Activated CD4-positive, alpha-beta memory T cell treated with anti-CD3 and anti-CD28 coated beads for 36 hours (primary cell): ENCODE results near the gene NELFA. TPM values are rescaled to one million over a fixed set of nuclear protein-coding genes. Genes with fewer than 3 reads are reported as not detected.
"Not testable (repeated sequence)": the region's sequence is repeated elsewhere in the genome, so short reads cannot be mapped to it uniquely, and the experiment has no call there.

Experiments used
- CTCF ChIA-PET: fragments of 350-600 bp; sonication (Branson Sonifier 250); formaldehyde crosslinking; loops from one replicate; lab custom pipeline; 2021; ENCODE audit warnings: antibody characterized with exemption, inconsistent platforms; lab: Charles Lee
- POLR2A ChIA-PET: fragments of 350-600 bp; sonication (Branson Sonifier 250); formaldehyde crosslinking; loops from one replicate; lab custom pipeline; 2021; ENCODE audit warnings: antibody characterized with exemption; lab: Charles Lee
- DNase-seq: peaks from one replicate; pipeline ENCODE4 v3.0.0-alpha.2; 2020
- H3K27ac Mint-ChIP-seq: one replicate; pipeline ENCODE4 v1.8.0; 2021; ENCODE audit warnings: mixed read lengths
- H3K27me3 Mint-ChIP-seq: one replicate; pipeline ENCODE4 v1.8.0; 2021; ENCODE audit warnings: mixed read lengths
- H3K36me3 Mint-ChIP-seq: one replicate; pipeline ENCODE4 v1.8.0; 2021; ENCODE audit warnings: mixed read lengths
- H3K4me1 Mint-ChIP-seq: one replicate; pipeline ENCODE4 v1.8.0; 2021; ENCODE audit warnings: low read depth, mixed read lengths
- H3K4me3 Mint-ChIP-seq: one replicate; pipeline ENCODE4 v1.8.0; 2021; ENCODE audit warnings: mild to moderate bottlenecking, mixed read lengths
- H3K9me3 Mint-ChIP-seq: one replicate; pipeline ENCODE4 v1.8.0; 2021; ENCODE audit warnings: mixed read lengths
- intact Hi-C: fragments of 100-400 bp; cut with micrococcal nuclease; formaldehyde crosslinking; loops from one replicate; pipeline ENCODE4 v1.15.1; 2023
- total RNA-seq, 2 experiments: library from RNA; stranded (reverse); gene quantifications; one replicate each; pipeline ENCODE4 v1.2.3, GENCODE V29; 2021

The NELFA gene
- total RNA-seq, 2 experiments from 2014 or later: 39.5 to 41.5 TPM

- H3K9me3 Mint-ChIP-seq, H3K36me3 Mint-ChIP-seq, intact Hi-C loops, H3K27ac Mint-ChIP-seq, H3K4me3 Mint-ChIP-seq, DNase-seq, POLR2A ChIA-PET, CTCF ChIA-PET, H3K4me1 Mint-ChIP-seq: not testable (repeated sequence)
- peaks cover 26% of the 10 kb centered on the region for H3K27me3 Mint-ChIP-seq
Measured at GRCh38 chr4:2027120-2027519, 18.3 kb upstream of the NELFA start.

GRCh38 chr4:2025817-2026216 is 17.0 kb upstream of the NELFA start:
- Mint-ChIP-seq H3K4me3 (no peak overlapping the region), H3K4me1 (no peaks in the 10 kb centered on the region), H3K9me3 (peaks cover 7% of the 10 kb centered on the region), H3K27ac (no peak overlapping the region), H3K27me3 (peaks cover 31% of the 10 kb centered on the region), H3K36me3 (no peaks in the 10 kb centered on the region)
- intact Hi-C loops: no loop called here
- no peak for DNase-seq
- CTCF ChIA-PET: no interaction called here
- POLR2A ChIA-PET: no interaction called here

GRCh38 chr4:2024683-2025082 is 15.9 kb upstream of the NELFA start:
- POLR2A ChIA-PET: no interaction called here
- DNase-seq: no peak
- Mint-ChIP-seq H3K9me3 (peaks cover 7% of the 10 kb centered on the region), H3K4me3 (no peak overlapping the region), H3K27me3 (peaks cover 28% of the 10 kb centered on the region), H3K27ac (no peak overlapping the region), H3K36me3 (no peaks in the 10 kb centered on the region), H3K4me1 (no peaks in the 10 kb centered on the region)
- CTCF ChIA-PET: no interaction called here
- intact Hi-C loops: no loop called here

GRCh38 chr4:2021358-2022018 is 12.7 kb upstream of the NELFA start:
- intact Hi-C loops, CTCF ChIA-PET, H3K4me3 Mint-ChIP-seq, POLR2A ChIA-PET, H3K36me3 Mint-ChIP-seq, DNase-seq, H3K27ac Mint-ChIP-seq, H3K9me3 Mint-ChIP-seq, H3K4me1 Mint-ChIP-seq: not testable (repeated sequence)
- H3K27me3 Mint-ChIP-seq: peaks cover 31% of the 10 kb centered on the region

- POLR2A ChIA-PET: no interaction called here
- no peaks in the 10 kb centered on the region for H3K36me3 Mint-ChIP-seq
- H3K27ac Mint-ChIP-seq: no peak overlapping the region
- no peak overlapping the region for H3K4me3 Mint-ChIP-seq
- peaks cover 6% of the 10 kb centered on the region for H3K4me1 Mint-ChIP-seq
- DNase-seq: no peak
- intact Hi-C loops: no loop called here
- H3K27me3 Mint-ChIP-seq: peaks cover 4% of the 10 kb centered on the region
- no peaks in the 10 kb centered on the region for H3K9me3 Mint-ChIP-seq
- CTCF ChIA-PET: no interaction called here
Measured at GRCh38 chr4:2015008-2015407, 6.2 kb upstream of the NELFA start.

- ChIA-PET POLR2A (no interaction called here), CTCF (no interaction called here)
- H3K4me1 Mint-ChIP-seq: peaks cover 20% of the 10 kb centered on the region
- no peaks in the 10 kb centered on the region for H3K9me3 Mint-ChIP-seq
- H3K27ac Mint-ChIP-seq: no peak overlapping the region
- DNase-seq: no peak
- H3K27me3 Mint-ChIP-seq: no peaks in the 10 kb centered on the region
- intact Hi-C loops: no loop called here
- peaks cover 9% of the 10 kb centered on the region for H3K36me3 Mint-ChIP-seq
- H3K4me3 Mint-ChIP-seq: no peak overlapping the region
Measured at GRCh38 chr4:2011583-2011982, 2.8 kb upstream of the NELFA start.

GRCh38 chr4:2009651-2010233 is 968 bp upstream of the NELFA start:
- intact Hi-C loops: loop anchor here (1.0 to 10.0 kb wide), 3 partner anchors 137 to 405 kb away; partner anchors contain the start of genes CFAP99, HAUS3, NSD2 and POLN
- Mint-ChIP-seq H3K9me3 (no peaks in the 10 kb centered on the region), H3K4me1 (peaks cover 29% of the 10 kb centered on the region), H3K27ac (peak overlapping the region; percentile 87), H3K36me3 (peaks cover 9% of the 10 kb centered on the region), H3K4me3 (peak overlapping the region; percentile 88), H3K27me3 (no peaks in the 10 kb centered on the region)
- POLR2A ChIA-PET: interaction anchor here (0.6 kb wide), 1 partner anchor 16 kb away, joined by 3 read pairs; no protein-coding TSS in a partner anchor
- CTCF ChIA-PET: interaction anchor here (1.0 to 1.6 kb wide), 4 partner anchors 8 to 316 kb away, joined by 3 read pairs; no protein-coding TSS in a partner anchor
- peak; percentile 68 for DNase-seq

- CTCF ChIA-PET: interaction anchor here (0.6 to 1.6 kb wide), 3 partner anchors 9 to 172 kb away, joined by 3 read pairs; no protein-coding TSS in a partner anchor
- Mint-ChIP-seq H3K4me3 (peak overlapping the region; percentile 88), H3K36me3 (peaks cover 10% of the 10 kb centered on the region), H3K4me1 (peaks cover 29% of the 10 kb centered on the region), H3K9me3 (no peaks in the 10 kb centered on the region), H3K27me3 (no peaks in the 10 kb centered on the region), H3K27ac (peak overlapping the region; percentile 83)
- intact Hi-C loops: loop anchor here (5.0 to 10.0 kb wide), 2 partner anchors 136 to 406 kb away; partner anchors contain the start of genes CFAP99, NSD2 and ZFYVE28
- no peak for DNase-seq
- POLR2A ChIA-PET: interaction anchor here (1.0 kb wide), 1 partner anchor 33 kb away, joined by 4 read pairs; a partner anchor contains a TSS
Measured at GRCh38 chr4:2008671-2008920, 178 bp downstream of the NELFA start.

- no peak for DNase-seq
- Mint-ChIP-seq H3K27me3 (no peaks in the 10 kb centered on the region), H3K4me1 (peaks cover 34% of the 10 kb centered on the region), H3K36me3 (peaks cover 15% of the 10 kb centered on the region), H3K4me3 (peak overlapping the region; percentile 88), H3K9me3 (no peaks in the 10 kb centered on the region), H3K27ac (peak overlapping the region; percentile 83)
- intact Hi-C loops: loop anchor here (5.0 to 10.0 kb wide), 2 partner anchors 136 to 407 kb away; partner anchors contain the start of genes CFAP99, NSD2 and ZFYVE28
- CTCF ChIA-PET: interaction anchor here (1.6 kb wide), 1 partner anchor 10 kb away, joined by 3 read pairs; no protein-coding TSS in a partner anchor
- POLR2A ChIA-PET: interaction anchor here (1.0 kb wide), 1 partner anchor 33 kb away, joined by 4 read pairs; a partner anchor contains a TSS
Measured at GRCh38 chr4:2007804-2008670, 737 bp downstream of the NELFA start.

- DNase-seq: no peak
- peak overlapping the region; percentile 88 for H3K4me3 Mint-ChIP-seq
- no peaks in the 10 kb centered on the region for H3K9me3 Mint-ChIP-seq
- H3K27me3 Mint-ChIP-seq: no peaks in the 10 kb centered on the region
- POLR2A ChIA-PET: no interaction called here
- H3K36me3 Mint-ChIP-seq: peaks cover 24% of the 10 kb centered on the region
- peaks cover 42% of the 10 kb centered on the region for H3K4me1 Mint-ChIP-seq
- H3K27ac Mint-ChIP-seq: peak overlapping the region; percentile 38
- CTCF ChIA-PET: no interaction called here
- intact Hi-C loops: loop anchor here (5.0 to 10.0 kb wide), 2 partner anchors 135 to 408 kb away; partner anchors contain the start of genes CFAP99, NSD2 and ZFYVE28
Measured at GRCh38 chr4:2006956-2007653, 1.7 kb downstream of the NELFA start.

- Mint-ChIP-seq H3K27me3 (no peaks in the 10 kb centered on the region), H3K27ac (no peak overlapping the region), H3K4me1 (peaks cover 42% of the 10 kb centered on the region), H3K9me3 (no peaks in the 10 kb centered on the region), H3K4me3 (no peak overlapping the region), H3K36me3 (peaks cover 26% of the 10 kb centered on the region)
- no peak for DNase-seq
- CTCF ChIA-PET: no interaction called here
- POLR2A ChIA-PET: no interaction called here
- intact Hi-C loops: loop anchor here (5.0 to 10.0 kb wide), 2 partner anchors 134 to 408 kb away; partner anchors contain the start of genes CFAP99, NSD2 and ZFYVE28
Measured at GRCh38 chr4:2006367-2006766, 2.4 kb downstream of the NELFA start.
